Tibial nerve (tissue), 4 donors: Measurements from ENCODE around the gene VPS13D. TPM values are rescaled to one million over a fixed set of nuclear protein-coding genes. Genes with fewer than 3 reads are reported as not detected.

Source experiments
- DNase-seq, 2 donors: peaks; one replicate each; pipeline ENCODE4 v3.0.0-alpha.2; 2019; ENCODE audit warnings: low spot score in 2 of 2
- H3K27ac ChIP-seq, 4 donors: fragments of 200-600 bp; sonication (generic) in 3 of 4; one replicate each; pipeline ENCODE4 v1.5.1; 2017 to 2019; ENCODE audit warnings: mild to moderate bottlenecking in 1 of 4
- H3K27me3 ChIP-seq, 2 donors: fragments of 200-600 bp; sonication (generic) in 1 of 2; one replicate each; pipeline versions ENCODE4 v1.5.1 to v1.6.0; 2017 to 2019
- H3K36me3 ChIP-seq, 3 donors: fragments of 200-600 bp; sonication (generic); one replicate each; pipeline ENCODE4 v1.5.1; 2018 to 2019
- H3K4me1 ChIP-seq, 4 donors: fragments of 200-600 bp; sonication (generic) in 3 of 4; one replicate each; pipeline ENCODE4 v1.5.1; 2017 to 2019
- H3K4me3 ChIP-seq, 4 donors: fragments of 200-600 bp; sonication (generic) in 3 of 4; one replicate each; pipeline ENCODE4 v1.5.1; 2017 to 2019; ENCODE audit warnings: mild to moderate bottlenecking in 1 of 4, moderate library complexity in 1 of 4
- H3K9me3 ChIP-seq, 4 donors: fragments of 200-600 bp; sonication (generic) in 3 of 4; one replicate each; pipeline ENCODE4 v1.5.1; 2017 to 2019
- EP300 ChIP-seq, 2 donors: sonication (generic); formaldehyde crosslinking; IDR thresholded peaks; one replicate each; pipeline ENCODE4 v1.6.1; 2017; ENCODE audit warnings: antibody characterized with exemption in 2 of 2, mild to moderate bottlenecking in 1 of 2
- POLR2A ChIP-seq, 2 donors: fragments of 450-650 bp; IDR thresholded peaks; one replicate each; pipeline ENCODE4 v1.6.1; 2017; ENCODE audit warnings: antibody characterized with exemption in 2 of 2, mild to moderate bottlenecking in 2 of 2, moderate library complexity in 2 of 2
- WGBS, 2 donors: methylation state at CpG; one replicate each; pipeline ENCODE4 v1.1.5; 2018; 5-methylcytosine and 5-hydroxymethylcytosine counted together
- total RNA-seq, 4 donors: library from RNA; depleted of rRNA; stranded (reverse); fragments of >200 nt; gene quantifications; one replicate each; pipeline ENCODE4 v1.1.0, GENCODE V29; 2016
- TF ChIP-seq, protein P1 (sequence below), 5 experiments: fragments of 200-600 bp in 3 of 5; fragments of 450-650 bp in 2 of 5; sonication (generic) in 3 of 5; IDR thresholded peaks; one replicate each; pipeline ENCODE4 v1.5.1; 2016 to 2019; ENCODE audit warnings: antibody characterized with exemption in 5 of 5, mild to moderate bottlenecking in 3 of 5, moderate library complexity in 2 of 5

Gene VPS13D
- total RNA-seq, 4 donors from 2014 or later = 99.2 to 132 (median 110) TPM

DNA sequence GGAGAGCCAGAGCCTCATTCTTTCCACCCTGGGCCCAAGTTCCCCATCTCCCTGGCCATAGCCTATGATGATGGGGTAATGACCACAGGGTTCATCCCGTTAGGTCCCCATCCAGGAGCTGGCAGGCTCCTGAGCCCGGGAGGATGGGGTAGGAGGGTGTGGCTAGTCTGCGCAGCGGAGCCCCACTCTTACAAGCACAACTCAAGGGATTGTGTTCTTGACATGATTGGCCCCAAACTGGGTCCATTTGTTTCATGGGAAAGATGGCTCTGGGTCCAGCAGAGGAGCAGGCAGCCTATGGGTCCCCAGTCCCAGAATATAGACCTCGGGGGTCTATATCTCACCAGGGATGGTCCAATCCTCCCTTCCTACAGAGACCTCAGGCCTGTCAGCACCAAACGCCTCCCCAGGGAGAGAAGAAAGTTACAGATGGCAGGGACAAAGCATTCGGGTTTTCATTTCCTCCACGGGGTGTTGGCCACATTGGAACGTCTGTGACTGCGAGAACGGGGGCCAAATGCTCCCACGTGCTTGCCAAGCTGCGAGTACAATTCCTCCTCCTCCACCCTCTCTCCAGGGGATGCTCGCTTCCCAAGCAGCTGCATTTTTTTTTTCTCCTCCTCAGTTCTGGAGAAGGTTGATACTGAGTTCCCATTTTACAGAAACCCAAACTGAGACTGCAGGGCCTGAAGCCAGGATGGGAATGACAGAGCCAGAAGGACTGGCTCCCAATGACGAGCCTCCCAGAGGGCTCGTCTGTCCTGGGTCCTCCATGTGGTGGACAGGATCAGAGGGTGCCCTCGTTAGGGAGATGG lies 317.1 kb downstream of the VPS13D start:
- no peak overlapping the region for H3K4me3 ChIP-seq
- WGBS, 2 donors = 47 to 51% methylated on average over 17 of the region's 17 CpGs
- H3K4me1 ChIP-seq = peaks cover 0 to 63% (median 35%) of the 10 kb centered on the region in 4 donors
- peak in 1 of 2 donors; percentile 66 for TF ChIP-seq EP300 (IDR thresholded peaks at IDR 0.05)
- TF ChIP-seq, protein P1, sequence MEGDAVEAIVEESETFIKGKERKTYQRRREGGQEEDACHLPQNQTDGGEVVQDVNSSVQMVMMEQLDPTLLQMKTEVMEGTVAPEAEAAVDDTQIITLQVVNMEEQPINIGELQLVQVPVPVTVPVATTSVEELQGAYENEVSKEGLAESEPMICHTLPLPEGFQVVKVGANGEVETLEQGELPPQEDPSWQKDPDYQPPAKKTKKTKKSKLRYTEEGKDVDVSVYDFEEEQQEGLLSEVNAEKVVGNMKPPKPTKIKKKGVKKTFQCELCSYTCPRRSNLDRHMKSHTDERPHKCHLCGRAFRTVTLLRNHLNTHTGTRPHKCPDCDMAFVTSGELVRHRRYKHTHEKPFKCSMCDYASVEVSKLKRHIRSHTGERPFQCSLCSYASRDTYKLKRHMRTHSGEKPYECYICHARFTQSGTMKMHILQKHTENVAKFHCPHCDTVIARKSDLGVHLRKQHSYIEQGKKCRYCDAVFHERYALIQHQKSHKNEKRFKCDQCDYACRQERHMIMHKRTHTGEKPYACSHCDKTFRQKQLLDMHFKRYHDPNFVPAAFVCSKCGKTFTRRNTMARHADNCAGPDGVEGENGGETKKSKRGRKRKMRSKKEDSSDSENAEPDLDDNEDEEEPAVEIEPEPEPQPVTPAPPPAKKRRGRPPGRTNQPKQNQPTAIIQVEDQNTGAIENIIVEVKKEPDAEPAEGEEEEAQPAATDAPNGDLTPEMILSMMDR (IDR thresholded peaks at IDR 0.05) = no peak
- H3K27me3 ChIP-seq = no peaks in the 10 kb centered on the region
- DNase-seq = peak; percentile 69 to 79
- H3K27ac ChIP-seq = peak overlapping the region; percentile 44 to 90 (median 86)
- H3K36me3 ChIP-seq = no peaks in the 10 kb centered on the region
- H3K9me3 ChIP-seq = no peaks in the 10 kb centered on the region

DNA sequence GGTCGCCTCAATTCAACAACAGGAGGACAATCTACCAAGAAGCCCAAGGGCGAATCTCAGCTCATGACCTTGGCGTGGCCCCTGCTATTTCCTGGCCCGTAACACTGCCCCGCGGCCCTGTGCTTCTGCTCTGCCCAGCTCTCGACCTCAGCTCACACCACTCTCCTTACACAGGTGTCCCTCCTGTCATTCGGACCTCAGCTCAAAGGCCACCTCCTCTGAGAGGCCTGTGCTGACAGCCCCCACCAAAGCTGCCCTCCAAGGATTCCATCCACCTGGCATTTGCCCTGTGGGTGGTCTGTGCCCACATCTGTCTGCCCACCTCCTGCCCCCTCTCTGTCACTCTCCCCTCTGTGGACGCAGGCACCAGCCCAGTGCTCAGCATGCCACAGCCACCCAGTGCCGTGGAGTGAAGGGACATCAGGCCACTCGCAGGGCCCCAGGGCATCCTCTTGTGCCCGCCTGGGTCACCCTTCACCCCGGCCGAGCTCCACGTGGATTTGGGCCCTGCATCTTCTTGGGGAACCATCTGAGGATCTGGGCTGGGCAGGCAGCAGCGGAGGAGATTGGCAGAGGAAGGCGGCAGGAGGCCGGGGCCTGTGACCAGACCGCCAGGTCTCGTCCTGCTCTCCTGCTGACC lies 317.9 kb downstream of the VPS13D start:
- Histone ChIP-seq H3K4me3 (no peak overlapping the region), H3K36me3 (no peaks in the 10 kb centered on the region), H3K9me3 (no peaks in the 10 kb centered on the region), H3K27ac (peak overlapping the region; percentile 73 to 90 (median 86)), H3K27me3 (no peaks in the 10 kb centered on the region), H3K4me1 (peaks cover 0 to 66% (median 37%) of the 10 kb centered on the region in 4 donors)
- 88% methylated on average over 15 to 20 of the region's 20 CpGs for WGBS, 2 donors
- DNase-seq = no peak
- TF ChIP-seq, protein P1 (IDR thresholded peaks at IDR 0.05) = no peak
- TF ChIP-seq POLR2A (IDR thresholded peaks at IDR 0.05) (no peak), EP300 (IDR thresholded peaks at IDR 0.05) (no peak)

DNA sequence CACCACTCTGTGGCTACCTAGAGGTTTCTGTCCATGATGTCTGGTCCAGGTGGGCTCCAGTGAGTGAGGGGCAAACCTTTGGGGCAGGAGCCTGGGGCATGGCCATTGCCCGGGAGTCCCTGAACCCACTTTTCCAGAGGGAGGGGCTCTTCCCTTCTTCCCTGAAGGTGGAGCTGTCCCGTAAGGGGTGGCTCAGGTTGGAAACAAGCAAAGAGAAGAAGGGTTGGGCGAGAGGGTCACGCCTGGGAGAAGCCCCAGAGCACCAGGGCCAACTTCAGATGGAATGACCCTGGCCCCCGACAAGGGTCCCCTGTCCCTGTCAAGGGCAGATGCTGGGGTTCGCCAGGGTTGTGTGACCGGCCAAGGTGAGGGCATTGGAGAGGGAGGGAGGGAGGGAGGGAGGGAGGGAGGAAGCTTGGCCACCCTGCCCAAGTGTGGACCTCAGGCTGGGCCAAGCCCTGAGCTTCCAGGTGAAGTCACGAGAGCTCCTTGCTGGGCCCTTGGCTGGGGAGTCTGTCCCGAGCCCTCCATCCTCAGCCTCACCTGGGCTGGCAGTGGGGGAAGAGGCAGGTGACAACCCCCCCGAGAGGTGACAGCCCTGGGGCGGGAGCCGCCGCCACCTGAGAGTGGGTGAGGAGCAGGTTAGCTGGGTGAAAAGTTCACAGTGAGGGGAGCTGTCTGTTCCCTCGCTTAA lies 318.6 kb downstream of the VPS13D start:
- no peak for DNase-seq
- Histone ChIP-seq H3K27ac (peak overlapping the region; percentile 73 to 90 (median 86)), H3K9me3 (no peaks in the 10 kb centered on the region), H3K27me3 (no peaks in the 10 kb centered on the region), H3K4me3 (no peak overlapping the region), H3K4me1 (peaks cover 0 to 73% (median 41%) of the 10 kb centered on the region in 4 donors), H3K36me3 (no peaks in the 10 kb centered on the region)
- 86 to 97% methylated on average over 7 to 13 of the region's 14 CpGs for WGBS, 2 donors
- TF ChIP-seq POLR2A (IDR thresholded peaks at IDR 0.05) = no peak
- TF ChIP-seq, protein P1 (IDR thresholded peaks at IDR 0.05) = no peak
- no peak for TF ChIP-seq EP300 (IDR thresholded peaks at IDR 0.05)

DNA sequence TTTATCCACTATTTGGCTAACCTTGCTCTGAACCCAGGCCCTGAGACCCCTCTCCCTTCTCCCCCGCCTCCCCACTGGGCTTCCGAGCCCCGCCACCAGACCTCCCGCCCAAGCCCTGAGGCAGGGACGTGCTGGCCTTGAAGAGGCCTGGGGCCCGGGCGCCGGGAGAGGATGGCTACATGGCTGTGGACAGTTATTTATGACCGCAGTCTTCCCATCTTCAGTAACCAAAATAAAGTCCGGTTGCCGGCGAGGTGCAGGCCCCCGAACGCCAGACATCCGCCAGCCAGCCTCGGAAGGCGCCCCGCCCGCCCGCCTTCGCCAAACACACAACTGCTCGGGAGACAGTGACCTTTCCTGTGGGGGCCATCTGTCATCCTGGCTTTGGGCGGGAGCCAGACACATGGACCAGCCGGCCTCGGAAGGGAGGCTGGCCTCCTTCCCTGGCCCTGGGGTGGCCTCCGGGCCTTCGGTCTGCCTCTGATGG lies 319.2 kb downstream of the VPS13D start:
- Histone ChIP-seq H3K9me3 (no peaks in the 10 kb centered on the region), H3K36me3 (no peaks in the 10 kb centered on the region), H3K27me3 (no peaks in the 10 kb centered on the region), H3K4me1 (peaks cover 0 to 76% (median 43%) of the 10 kb centered on the region in 4 donors), H3K4me3 (no peak overlapping the region), H3K27ac (peak overlapping the region; percentile 73 to 90 (median 86))
- DNase-seq = peak in 1 of 2 donors; percentile 48
- WGBS, 2 donors = 52 to 63% methylated on average over 27 of the region's 27 CpGs
- no peak for TF ChIP-seq POLR2A (IDR thresholded peaks at IDR 0.05)
- TF ChIP-seq EP300 (IDR thresholded peaks at IDR 0.05) = no peak
- TF ChIP-seq, protein P1 (IDR thresholded peaks at IDR 0.05) = no peak
